HG03342 (cell line): Measurements from ENCODE around the gene DMD.

ENCODE experiments used
- ATAC-seq: cut with Tn5 transposase; IDR thresholded peaks from one replicate; pipeline ENCODE4 v1.9.1; 2021; ENCODE audit warnings: mild to moderate bottlenecking, moderate library complexity; ENCODE audit not compliant: unreplicated experiment

The DMD gene

GRCh38 chrX:31319586-31319985, 1891.8 kb downstream of the DMD start:
- no peak for ATAC-seq

GRCh38 chrX:31318866-31319265, 1892.5 kb downstream of the DMD start:
- no peak for ATAC-seq

GRCh38 chrX:31316340-31316991, 1894.9 kb downstream of the DMD start:
- peak; percentile 49 for ATAC-seq

GRCh38 chrX:31314921-31315320, 1896.4 kb downstream of the DMD start:
- no peak for ATAC-seq

- no peak for ATAC-seq
These were observed 1903.4 kb downstream of the DMD start for GRCh38 chrX:31307952-31308351.

- no peak for ATAC-seq
These were observed 1908.7 kb downstream of the DMD start for GRCh38 chrX:31302573-31303075.

- ATAC-seq: no peak
These were observed 1909.4 kb downstream of the DMD start for GRCh38 chrX:31301941-31302340.

- ATAC-seq: no peak
These were observed 1910.1 kb downstream of the DMD start for GRCh38 chrX:31301203-31301602.

- ATAC-seq: no peak
These were observed 1912.4 kb downstream of the DMD start for GRCh38 chrX:31298916-31299315.

GRCh38 chrX:31297881-31298280, 1913.5 kb downstream of the DMD start:
- no peak for ATAC-seq

- ATAC-seq: no peak
These were observed 1916.9 kb downstream of the DMD start for GRCh38 chrX:31294475-31294874.

- ATAC-seq: no peak
These were observed 1917.9 kb downstream of the DMD start for GRCh38 chrX:31293409-31293808.

- ATAC-seq: no peak
These were observed 1920.2 kb downstream of the DMD start for GRCh38 chrX:31291131-31291530.

- ATAC-seq: no peak
These were observed 1923.5 kb downstream of the DMD start for GRCh38 chrX:31287861-31288260.

- no peak for ATAC-seq
These were observed 1930.8 kb downstream of the DMD start for GRCh38 chrX:31280580-31280979.

- no peak for ATAC-seq
These were observed 1932.0 kb downstream of the DMD start for GRCh38 chrX:31279359-31279758.

- no peak for ATAC-seq
These were observed 1938.9 kb downstream of the DMD start for GRCh38 chrX:31272472-31272775.

GRCh38 chrX:31271615-31272471, 1939.5 kb downstream of the DMD start:
- ATAC-seq: no peak

GRCh38 chrX:31269914-31270313, 1941.4 kb downstream of the DMD start:
- ATAC-seq: no peak

- no peak for ATAC-seq
These were observed 1943.0 kb downstream of the DMD start for GRCh38 chrX:31268359-31268758.

GRCh38 chrX:31266203-31267076, 1944.9 kb downstream of the DMD start:
- peak; percentile 81 for ATAC-seq
